NCI-H2196 treated with DMSO at 0.1 percent for 48 hours (cell line): ENCODE results near the gene PSD2.

Experiments used
- DNase-seq: peaks from one replicate; lab custom pipeline; 2025; ENCODE audit not compliant: unreplicated experiment; lab: John Stamatoyannopoulos, UW

PSD2 gene

GRCh38 chr5:139835656-139836055 is 40.0 kb downstream of the PSD2 start:
- no peak for DNase-seq

GRCh38 chr5:139836469-139837208 is 41.0 kb downstream of the PSD2 start:
- no peak for DNase-seq

- no peak for DNase-seq
These were observed 42.2 kb downstream of the PSD2 start for GRCh38 chr5:139837711-139838380.

- no peak for DNase-seq
These were observed 43.0 kb downstream of the PSD2 start for GRCh38 chr5:139838381-139839197.

GRCh38 chr5:139839232-139839815 is 43.7 kb downstream of the PSD2 start:
- DNase-seq: no peak

- no peak for DNase-seq
These were observed 44.3 kb downstream of the PSD2 start for GRCh38 chr5:139839918-139840317.

- DNase-seq: no peak
These were observed 45.9 kb downstream of the PSD2 start for GRCh38 chr5:139841549-139841948.

GRCh38 chr5:139842321-139842720 is 46.7 kb downstream of the PSD2 start:
- DNase-seq: no peak

- DNase-seq: no peak
These were observed 48.4 kb downstream of the PSD2 start for GRCh38 chr5:139843991-139844390.

- peak; percentile 46 for DNase-seq
These were observed 49.0 kb downstream of the PSD2 start for GRCh38 chr5:139844472-139845145.

- no peak for DNase-seq
These were observed 50.5 kb downstream of the PSD2 start for GRCh38 chr5:139845846-139846681.

- DNase-seq: no peak
These were observed 51.5 kb downstream of the PSD2 start for GRCh38 chr5:139847091-139847490.

- DNase-seq: peak; percentile 37
These were observed 52.3 kb downstream of the PSD2 start for GRCh38 chr5:139847790-139848507.

- no peak for DNase-seq
These were observed 53.0 kb downstream of the PSD2 start for GRCh38 chr5:139848508-139849100.

GRCh38 chr5:139849501-139849900 is 53.9 kb downstream of the PSD2 start:
- no peak for DNase-seq

- peak; percentile 79 for DNase-seq
These were observed 54.3 kb downstream of the PSD2 start for GRCh38 chr5:139849942-139850341.

GRCh38 chr5:139850423-139851016 is 54.9 kb downstream of the PSD2 start:
- no peak for DNase-seq

GRCh38 chr5:139851558-139851957 is 56.0 kb downstream of the PSD2 start:
- no peak for DNase-seq

- DNase-seq: no peak
These were observed 57.1 kb downstream of the PSD2 start for GRCh38 chr5:139852696-139853095.
